ENCODE measurements around the gene MYL7.

Gene MYL7

GRCh38 chr7:44101966-44102845, 38.9 kb downstream of the MYL7 start:
- no peak for DNase-seq (ENCODE audit: low read depth in 2 of 3, low spot score in 1 of 3)

- no peak for DNase-seq (ENCODE audit: low read depth in 2 of 3, low spot score in 1 of 3)
Observed at GRCh38 chr7:44101303-44101965, 39.7 kb downstream of the MYL7 start.

GRCh38 chr7:44100458-44101302, 40.5 kb downstream of the MYL7 start:
- DNase-seq (ENCODE audit: low read depth in 2 of 3, low spot score in 1 of 3) = no peak

GRCh38 chr7:44099669-44100068, 41.5 kb downstream of the MYL7 start:
- no peak for DNase-seq (ENCODE audit: low read depth in 2 of 3, low spot score in 1 of 3)

GRCh38 chr7:44098092-44099068, 42.8 kb downstream of the MYL7 start:
- DNase-seq (ENCODE audit: low read depth in 2 of 3, low spot score in 1 of 3) = no peak

- peak in 1 of 3 donors; percentile 22 for DNase-seq (ENCODE audit: low read depth in 2 of 3, low spot score in 1 of 3)
Observed at GRCh38 chr7:44097064-44097932, 43.8 kb downstream of the MYL7 start.

GRCh38 chr7:44096326-44096881, 44.7 kb downstream of the MYL7 start:
- no peak for DNase-seq (ENCODE audit: low read depth in 2 of 3, low spot score in 1 of 3)

GRCh38 chr7:44095781-44096180, 45.4 kb downstream of the MYL7 start:
- DNase-seq (ENCODE audit: low read depth in 2 of 3, low spot score in 1 of 3) = no peak

- DNase-seq (ENCODE audit: low read depth in 2 of 3, low spot score in 1 of 3) = no peak
Observed at GRCh38 chr7:44094883-44095592, 46.1 kb downstream of the MYL7 start.

- DNase-seq (ENCODE audit: low read depth in 2 of 3, low spot score in 1 of 3) = no peak
Observed at GRCh38 chr7:44094365-44094764, 46.8 kb downstream of the MYL7 start.

- DNase-seq (ENCODE audit: low read depth in 2 of 3, low spot score in 1 of 3) = no peak
Observed at GRCh38 chr7:44093102-44093641, 48.0 kb downstream of the MYL7 start.

Measured in stimulated activated CD4-positive, alpha-beta T cell treated with anti-CD3 and anti-CD28 coated beads, Interleukin-12 subunit alpha, Interleukin-12 subunit beta, amount 100 ng/mL, for 48 hours (primary cell).